Activated CD4-positive, alpha-beta T cell treated with anti-CD3 and anti-CD28 coated beads for 48 hours (primary cell): ENCODE results near the gene SCAF11.

ENCODE experiments used
- DNase-seq: peaks from one replicate; pipeline ENCODE4 v3.0.0-alpha.2; 2020

Gene SCAF11

GRCh38 chr12:45909041-45909713 lies 81.2 kb downstream of the SCAF11 start:
- no peak for DNase-seq

DNA sequence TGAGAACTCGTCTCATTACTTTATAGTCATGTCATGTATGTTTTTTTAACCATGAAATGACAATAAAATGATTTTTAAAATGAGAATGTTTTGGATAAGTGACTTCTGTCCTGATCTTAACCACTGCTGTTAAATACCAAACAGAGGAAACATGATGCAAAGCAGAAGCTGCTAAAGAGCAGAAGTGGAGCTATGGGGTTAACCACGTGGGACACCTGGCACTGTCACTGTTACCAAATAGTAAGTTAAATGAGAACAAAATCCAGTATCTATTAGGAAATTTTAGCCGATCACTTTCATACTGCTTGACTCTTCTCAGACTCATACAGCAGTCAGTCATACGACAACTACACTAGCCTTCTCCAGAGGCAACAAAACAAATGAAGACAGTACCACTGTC lies 82.4 kb downstream of the SCAF11 start:
- DNase-seq: no peak

DNA sequence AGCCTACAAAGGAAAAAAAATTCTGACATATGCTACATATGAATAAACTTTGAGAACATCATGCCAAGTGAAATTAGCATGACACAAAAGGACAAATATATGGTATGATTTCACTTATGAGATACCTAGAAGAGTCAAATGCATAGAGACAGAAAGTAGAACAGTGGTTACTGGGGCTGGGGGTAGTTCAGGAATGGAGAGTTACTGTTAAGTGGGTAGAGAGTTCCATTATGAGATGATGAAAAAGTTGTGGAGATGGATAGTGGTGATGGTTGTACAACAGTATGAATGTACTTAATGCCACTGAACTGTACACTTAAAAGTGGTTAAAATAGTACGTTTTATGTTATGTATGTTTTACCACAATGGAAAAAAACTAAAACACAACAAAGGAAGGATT lies 92.3 kb downstream of the SCAF11 start:
- no peak for DNase-seq

- no peak for DNase-seq
Observed at GRCh38 chr12:45895961-45896360, 94.4 kb downstream of the SCAF11 start.

DNA sequence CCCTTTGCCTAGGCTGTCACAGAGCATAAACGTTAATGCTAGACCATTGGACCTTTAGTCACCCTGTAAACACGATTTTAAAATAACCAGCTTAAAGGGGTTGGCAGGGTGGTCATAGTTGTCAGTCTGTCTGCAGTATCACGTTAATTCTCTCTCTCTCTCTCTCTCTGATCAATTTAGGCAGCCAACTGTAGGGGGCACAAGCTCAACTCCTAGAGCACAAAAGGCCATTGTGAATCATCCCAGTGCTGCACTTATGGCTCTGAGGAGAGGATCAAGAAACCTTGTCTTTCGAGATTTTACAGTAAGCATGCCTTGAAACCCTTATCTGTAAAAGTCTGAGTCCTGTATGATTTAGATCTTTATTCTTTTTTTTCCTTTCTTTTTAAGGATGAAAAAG lies 97.1 kb downstream of the SCAF11 start:
- no peak for DNase-seq

- no peak for DNase-seq
Observed at GRCh38 chr12:45890276-45890675, 100.1 kb downstream of the SCAF11 start.

DNA sequence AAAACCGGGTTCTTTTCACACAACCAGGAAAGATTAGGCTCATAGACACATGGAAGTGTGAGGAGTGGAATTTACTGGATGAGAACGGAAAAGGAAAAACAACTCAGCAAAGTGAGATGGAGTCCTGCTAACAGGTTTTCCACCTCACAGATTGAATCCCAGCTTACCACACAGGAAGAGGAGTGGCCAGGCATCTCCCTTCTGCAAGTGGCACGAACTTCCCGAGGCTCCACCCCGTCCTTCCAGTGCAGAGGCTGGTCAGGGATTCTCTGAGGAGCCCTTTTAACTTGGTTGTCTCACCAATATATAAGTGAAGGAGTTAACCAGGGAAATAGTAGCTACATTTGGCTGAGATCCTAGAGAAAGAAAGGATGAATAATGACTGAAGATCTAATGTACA lies 102.8 kb downstream of the SCAF11 start:
- no peak for DNase-seq

DNA sequence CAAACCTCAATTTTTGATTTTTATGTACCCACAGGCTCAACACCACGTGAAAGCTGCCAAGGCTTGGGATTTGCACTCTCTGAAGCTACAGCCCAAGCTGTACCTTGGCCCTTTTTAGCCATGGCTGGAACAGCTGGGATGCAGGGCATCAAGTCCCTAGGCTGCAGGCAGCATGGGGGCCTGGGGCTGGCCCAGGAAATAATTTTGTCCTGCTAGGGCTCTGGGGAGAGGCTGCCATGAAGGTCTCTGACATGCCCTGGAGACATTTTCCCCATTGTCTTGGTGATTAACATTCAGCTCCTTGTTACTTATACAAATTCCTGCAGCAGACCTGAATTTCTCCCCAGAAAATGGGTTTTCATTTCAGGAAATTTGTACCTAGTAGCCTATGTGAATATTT lies 103.7 kb downstream of the SCAF11 start:
- DNase-seq: no peak

DNA sequence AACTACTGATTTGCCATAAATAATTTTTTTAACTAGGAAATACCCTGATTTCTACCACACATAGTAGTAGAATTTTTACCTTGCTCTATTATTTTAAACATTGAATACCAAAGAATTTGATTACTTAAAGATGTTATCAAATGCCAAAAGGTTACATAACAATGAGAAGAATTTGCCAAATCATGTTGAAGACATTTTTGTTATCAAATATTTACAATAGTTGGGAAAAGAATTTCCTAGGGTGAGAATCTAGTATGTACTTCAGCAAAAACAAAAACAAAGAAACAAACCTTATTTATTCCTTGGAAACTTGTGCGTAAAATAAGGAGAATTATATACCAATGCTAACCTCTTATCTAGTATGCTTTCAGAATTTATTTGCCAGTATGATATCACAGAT lies 107.2 kb downstream of the SCAF11 start:
- DNase-seq: no peak

GRCh38 chr12:45880533-45880932 lies 109.8 kb downstream of the SCAF11 start:
- DNase-seq: no peak

GRCh38 chr12:45879363-45879895 lies 110.9 kb downstream of the SCAF11 start:
- DNase-seq: no peak

- DNase-seq: no peak
Observed at GRCh38 chr12:45878630-45879255, 111.6 kb downstream of the SCAF11 start.

DNA sequence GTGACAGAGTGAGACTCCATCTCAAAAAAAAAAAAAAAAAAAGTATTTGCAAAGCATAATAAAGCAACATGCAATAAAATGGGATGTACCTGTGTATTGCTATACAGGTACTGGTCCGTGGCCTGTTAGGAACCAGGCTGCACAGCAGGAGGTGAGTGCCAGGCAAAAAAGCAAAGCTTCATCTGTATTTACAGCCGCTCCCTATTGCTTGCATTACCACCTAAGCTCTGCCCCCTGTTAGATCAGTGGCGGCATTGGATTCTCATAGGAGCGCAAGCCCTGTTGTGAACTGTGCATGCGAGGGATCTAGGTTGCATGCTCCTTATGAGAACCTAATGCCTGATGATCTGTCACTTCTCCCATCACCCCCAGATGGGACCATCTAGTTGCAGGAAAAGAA lies 113.3 kb downstream of the SCAF11 start:
- DNase-seq: no peak

GRCh38 chr12:45872446-45872845 lies 117.9 kb downstream of the SCAF11 start:
- no peak for DNase-seq
